H4 (cell line): ENCODE measurements around the gene ZBTB42. TPM values are rescaled to one million over a fixed set of nuclear protein-coding genes. Genes with fewer than 3 reads are reported as not detected.
"Not testable (repeated sequence)": the region's sequence is repeated elsewhere in the genome, so short reads cannot be mapped to it uniquely, and the experiment has no call there.

Experiments used
- DNase-seq: peaks from one replicate; pipeline ENCODE4 v3.0.0-alpha.2; 2015; ENCODE audit warnings: low spot score
- total RNA-seq: library from RNA; depleted of rRNA; stranded (reverse); fragments of >200 nt; shearing (Covaris generic); gene quantifications from 2 replicates; pipeline ENCODE4 v1.2.3, GENCODE V29; 2014

ZBTB42 gene
- total RNA-seq, 1 experiment from 2014 or later, result 0.83 TPM

- no peak for DNase-seq
Measured at GRCh38 chr14:104806625-104807465, 5.9 kb downstream of the ZBTB42 start.

DNA sequence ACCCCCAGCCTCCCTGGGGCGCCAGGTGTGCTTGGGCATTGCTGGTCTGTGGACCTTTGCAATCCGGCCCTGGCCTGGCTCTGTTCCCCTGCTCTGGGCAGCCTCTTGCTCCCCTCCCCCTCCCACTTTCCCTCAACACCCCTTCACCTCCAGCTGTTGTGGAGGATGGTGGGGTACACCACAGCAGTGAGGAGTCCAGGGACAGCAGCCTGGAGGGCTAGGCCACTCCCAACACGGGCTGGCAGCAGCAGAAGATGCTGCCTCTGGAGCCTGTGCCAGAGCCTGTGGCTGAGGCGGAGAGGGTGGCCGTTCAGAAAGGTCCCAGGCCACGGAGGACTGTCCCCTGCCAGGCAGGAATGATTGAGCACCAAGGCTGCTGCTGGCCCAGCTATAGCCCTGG is 7.6 kb downstream of the ZBTB42 start:
- DNase-seq, result no peak

GRCh38 chr14:104810316-104810715 is 9.4 kb downstream of the ZBTB42 start:
- DNase-seq, result no peak

- DNase-seq, result no peak
Measured at GRCh38 chr14:104813286-104813685, 12.4 kb downstream of the ZBTB42 start.

GRCh38 chr14:104814701-104815100 is 13.8 kb downstream of the ZBTB42 start:
- not testable (repeated sequence) for DNase-seq

- DNase-seq, result no peak
Measured at GRCh38 chr14:104816616-104816884, 15.6 kb downstream of the ZBTB42 start.

- no peak for DNase-seq
Measured at GRCh38 chr14:104817930-104818713, 17.2 kb downstream of the ZBTB42 start.

DNA sequence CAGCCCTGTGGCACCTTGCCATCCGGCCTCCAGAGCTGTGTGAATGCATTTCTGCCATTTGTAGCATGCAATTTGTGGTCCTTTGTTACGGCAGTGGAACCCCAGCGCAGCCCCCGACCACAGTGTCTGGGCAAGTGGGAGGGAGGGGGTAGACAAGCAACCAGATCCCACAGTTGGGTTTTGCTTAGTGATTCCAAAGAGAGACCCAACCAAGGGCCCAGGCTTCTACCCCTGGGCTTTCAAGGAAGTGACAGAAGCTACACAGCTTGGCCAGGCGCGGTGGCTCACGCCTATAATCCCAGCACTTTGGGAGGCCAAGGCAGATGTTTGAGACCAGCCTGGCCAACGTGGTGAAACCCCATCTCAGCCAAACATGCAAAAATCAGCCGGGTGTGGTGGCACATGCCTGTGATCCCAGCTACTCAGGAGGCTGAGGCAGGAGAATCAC is 17.8 kb downstream of the ZBTB42 start:
- no peak for DNase-seq

GRCh38 chr14:104819361-104819781 is 18.5 kb downstream of the ZBTB42 start:
- no peak for DNase-seq

DNA sequence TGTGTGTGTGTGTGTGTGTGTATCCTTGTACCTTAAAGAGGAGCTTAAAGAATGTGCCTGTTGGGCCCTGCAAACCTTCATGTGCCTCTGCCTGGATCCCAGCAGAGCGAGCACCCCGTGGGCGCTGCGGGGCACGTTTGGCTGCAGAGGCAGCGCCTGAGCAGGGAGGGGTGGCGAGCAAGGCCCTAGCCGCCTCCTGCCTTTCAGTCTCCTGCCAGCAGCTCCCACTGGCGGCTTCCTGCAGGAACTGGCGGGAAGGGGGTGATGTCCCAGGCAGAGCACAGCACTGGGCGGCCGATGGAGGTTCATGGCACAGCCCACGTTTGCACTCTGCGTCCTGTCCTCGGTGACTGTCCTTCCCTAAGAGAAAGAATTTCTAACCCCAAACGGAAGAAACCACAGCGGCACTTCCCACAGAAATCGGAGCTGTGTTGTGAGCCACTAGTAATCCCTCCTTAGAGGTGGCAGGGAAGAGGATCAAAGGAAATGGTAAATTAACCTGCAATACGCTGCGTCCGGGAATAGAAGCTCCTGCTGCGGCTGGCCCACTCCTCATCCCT is 19.8 kb downstream of the ZBTB42 start:
- DNase-seq, result no peak

- DNase-seq, result no peak
Measured at GRCh38 chr14:104821229-104821945, 20.5 kb downstream of the ZBTB42 start.

GRCh38 chr14:104821971-104822608 is 21.2 kb downstream of the ZBTB42 start:
- no peak for DNase-seq

DNA sequence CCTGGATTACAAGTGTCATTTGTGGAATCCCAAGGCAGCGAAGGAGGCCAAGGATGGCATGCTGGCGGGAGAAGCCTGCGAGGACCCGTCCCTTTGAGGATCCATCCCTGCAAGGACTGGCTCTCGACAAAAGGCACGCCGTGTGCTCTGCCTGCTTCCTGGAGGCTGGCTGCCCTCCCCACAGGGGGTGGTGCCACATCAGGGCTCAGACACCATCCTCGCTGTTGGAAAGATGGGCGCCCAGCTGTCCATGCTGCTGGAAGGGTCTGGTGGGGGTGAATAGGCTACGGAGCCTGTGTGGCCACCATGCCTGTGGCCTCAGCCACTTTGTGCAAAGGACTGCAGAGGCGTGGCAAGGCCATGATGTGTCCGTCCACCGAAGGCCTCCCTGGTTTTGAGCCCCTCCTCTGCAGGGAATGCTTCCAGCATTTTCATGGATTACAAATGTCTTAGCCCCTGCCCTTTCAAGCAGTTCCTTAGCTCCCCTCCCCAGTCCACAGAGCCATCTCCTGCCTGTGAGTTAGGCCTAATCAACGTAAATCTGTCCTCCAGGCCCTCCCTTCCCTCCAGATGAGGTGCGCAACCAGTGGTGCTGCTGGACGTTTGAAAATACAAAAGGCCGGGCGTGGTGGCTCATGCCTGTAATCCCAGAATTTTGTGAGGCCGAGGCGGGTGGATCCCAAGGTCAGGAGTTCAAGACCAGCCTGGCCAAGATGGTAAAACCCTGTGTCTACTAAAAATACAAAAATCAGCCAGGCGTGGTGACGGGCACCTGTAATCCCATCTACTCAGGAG is 22.1 kb downstream of the ZBTB42 start:
- no peak for DNase-seq

DNA sequence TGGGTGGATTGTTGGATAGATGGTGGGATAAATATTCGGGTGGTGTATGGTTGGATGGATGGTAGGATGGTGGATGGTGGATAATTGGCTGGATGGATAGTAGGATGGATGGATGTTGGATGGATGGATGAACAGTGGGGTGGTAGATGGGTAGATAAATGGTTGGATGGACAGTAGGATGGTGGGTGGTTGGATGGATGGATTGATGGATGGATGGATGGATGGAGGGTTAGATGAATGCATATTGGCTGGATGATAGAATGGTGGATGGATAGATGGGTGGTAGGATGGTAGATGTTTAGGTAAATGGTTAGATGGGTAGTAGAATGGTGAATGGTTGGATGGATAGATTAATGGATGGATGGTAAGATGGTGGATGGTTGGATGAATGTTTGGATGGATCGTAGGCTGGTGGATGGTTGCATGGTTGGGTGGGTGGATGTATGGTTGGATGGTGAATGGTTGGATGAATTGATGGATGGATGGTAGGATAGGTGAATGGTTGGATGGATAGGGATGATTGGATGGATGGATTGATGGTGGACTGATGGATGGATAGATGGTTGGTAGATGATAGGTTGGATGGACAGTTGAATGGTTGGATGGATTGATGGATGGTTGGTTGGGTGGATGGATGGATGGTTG is 23.6 kb downstream of the ZBTB42 start:
- DNase-seq, result no peak

- DNase-seq, result peak; percentile 65
Measured at GRCh38 chr14:104826189-104826860, 25.4 kb downstream of the ZBTB42 start.

DNA sequence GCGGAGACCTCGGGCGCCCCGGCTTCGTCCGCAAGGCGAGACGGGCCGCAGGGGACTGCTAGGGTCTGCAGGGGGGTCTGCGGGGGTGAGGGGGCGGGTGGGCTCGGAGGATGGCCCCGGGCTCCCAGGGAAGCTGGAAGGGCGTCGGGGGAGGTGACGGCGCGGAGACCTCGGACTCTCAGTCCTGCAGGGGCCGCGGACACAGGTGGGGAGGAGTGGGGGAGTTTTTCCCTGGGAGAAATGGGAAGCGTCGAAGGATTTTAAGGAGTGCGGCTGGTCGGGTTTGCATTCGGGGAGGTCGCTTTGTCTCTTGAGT is 25.9 kb downstream of the ZBTB42 start:
- no peak for DNase-seq

DNA sequence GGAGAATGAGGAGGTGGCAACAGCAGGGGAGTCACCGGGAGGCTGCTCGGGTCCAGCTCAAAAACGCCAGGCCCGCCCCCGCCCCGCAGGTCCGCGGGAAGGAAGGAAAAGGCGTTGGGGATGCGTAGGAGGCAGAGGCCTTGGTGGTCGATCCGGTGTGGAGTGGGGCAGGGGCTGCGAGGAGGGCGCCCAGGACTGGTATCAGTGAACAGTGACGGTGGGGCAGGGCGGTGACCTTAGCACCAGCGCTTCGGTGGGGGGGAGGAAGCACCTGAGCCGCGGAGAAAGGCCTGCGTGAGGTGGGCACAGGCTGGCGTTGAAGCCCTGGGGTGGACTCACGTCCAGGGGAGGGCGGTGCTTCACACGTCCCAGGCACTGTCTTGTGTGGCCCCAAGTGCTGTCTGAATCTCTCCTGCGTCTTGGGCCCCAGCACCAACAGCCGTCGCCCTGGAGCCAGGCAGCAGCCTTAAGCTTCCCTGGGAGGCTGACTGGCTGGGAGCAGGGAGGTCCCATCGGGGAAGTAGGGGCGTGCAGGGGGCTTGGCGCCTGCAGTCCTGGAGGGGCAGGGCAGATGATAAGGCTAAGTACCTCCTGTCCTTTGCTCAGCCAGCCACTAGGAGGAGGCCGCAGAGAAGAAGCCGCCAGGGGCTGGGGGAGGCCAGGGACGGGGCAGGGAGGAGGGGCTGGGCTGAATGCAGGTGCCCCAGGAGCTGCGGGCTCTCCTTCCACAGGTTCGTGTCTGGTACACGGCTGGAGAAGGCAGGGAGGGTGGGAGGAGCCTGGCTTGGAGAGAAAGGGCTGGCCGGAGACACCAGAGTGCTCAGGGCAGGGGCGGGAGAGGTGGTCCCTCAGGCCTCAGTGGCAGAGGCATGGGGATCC is 26.5 kb downstream of the ZBTB42 start:
- no peak for DNase-seq

GRCh38 chr14:104830781-104831180 is 29.9 kb downstream of the ZBTB42 start:
- no peak for DNase-seq
